Liver (tissue), 9 donors: ENCODE data around the gene CSF2. TPM values are rescaled to one million over a fixed set of nuclear protein-coding genes. Genes with fewer than 3 reads are reported as not detected.

Experiments
- DNase-seq: peaks from one replicate; pipeline ENCODE4 v3.0.0-alpha.2; 2017; ENCODE audit warnings: low spot score
- H3K27ac ChIP-seq, 2 donors: one replicate each; pipeline ENCODE4 v1.7.0; 2013; ENCODE audit warnings: inconsistent platforms in 2 of 2, low read length in 2 of 2, control low read depth in 1 of 2, low read depth in 1 of 2, mild to moderate bottlenecking in 1 of 2
- H3K27me3 ChIP-seq, 4 donors: one replicate each; pipeline versions ENCODE4 v1.6.1 to v1.7.0; 2013; ENCODE audit warnings: low read length in 3 of 4, inconsistent platforms in 1 of 4, mild to moderate bottlenecking in 1 of 4, moderate library complexity in 1 of 4; ENCODE audit not compliant: control insufficient read depth in 4 of 4, insufficient read depth in 4 of 4
- H3K36me3 ChIP-seq, 4 donors: one replicate each; pipeline versions ENCODE4 v1.6.1 to v1.7.0; 2013; ENCODE audit warnings: low read length in 3 of 4, mild to moderate bottlenecking in 3 of 4, low read depth in 1 of 4, moderate library complexity in 1 of 4; ENCODE audit not compliant: control insufficient read depth in 4 of 4, insufficient read depth in 3 of 4
- H3K4me1 ChIP-seq, 4 donors: one replicate each; pipeline versions ENCODE4 v1.6.1 to v1.7.0; 2013; ENCODE audit warnings: low read length in 3 of 4, mild to moderate bottlenecking in 3 of 4, moderate library complexity in 1 of 4; ENCODE audit not compliant: control insufficient read depth in 4 of 4, insufficient read depth in 4 of 4
- H3K4me3 ChIP-seq, 3 donors: one replicate each; pipeline versions ENCODE4 v1.6.1 to v1.7.0; 2013; ENCODE audit warnings: low read length in 3 of 3, control low read depth in 1 of 3, low read depth in 1 of 3, mild to moderate bottlenecking in 1 of 3
- H3K9ac ChIP-seq, 2 donors: one replicate each; pipeline ENCODE4 v1.7.0; 2013; ENCODE audit warnings: low read length in 2 of 2, mild to moderate bottlenecking in 2 of 2, moderate library complexity in 2 of 2, control low read depth in 1 of 2, low read depth in 1 of 2
- H3K9me3 ChIP-seq, 4 donors: one replicate each; pipeline versions ENCODE4 v1.6.1 to v1.7.0; 2013; ENCODE audit warnings: low read length in 3 of 4; ENCODE audit not compliant: control insufficient read depth in 4 of 4
- ATF3 ChIP-seq: IDR thresholded peaks from 2 replicates; pipeline ENCODE4 v1.6.1; 2016; ENCODE audit warnings: antibody characterized with exemption
- CTCF ChIP-seq: fragments of 150-350 bp; IDR thresholded peaks from 2 replicates; pipeline ENCODE4 v1.5.1; 2017; ENCODE audit warnings: improper control_type of control experiment, low read depth, low read length; ENCODE audit not compliant: missing input control
- EGR1 ChIP-seq, 2 donors: IDR thresholded peaks; 2 replicates each; pipeline ENCODE4 v1.6.1; 2016 to 2018; ENCODE audit warnings: antibody characterized with exemption in 2 of 2, low read depth in 2 of 2
- FOXA1 ChIP-seq: IDR thresholded peaks from 2 replicates; pipeline ENCODE4 v1.6.1; 2016; ENCODE audit warnings: antibody characterized with exemption
- FOXA2 ChIP-seq: IDR thresholded peaks from 2 replicates; pipeline ENCODE4 v1.6.1; 2016; ENCODE audit warnings: antibody characterized with exemption
- GABPA ChIP-seq, 2 donors: IDR thresholded peaks in 1 of 2; conservative IDR thresholded peaks in 1 of 2; 2 replicates each; pipeline ENCODE4 v1.6.1; 2016; ENCODE audit warnings: antibody characterized with exemption in 2 of 2, mild to moderate bottlenecking in 1 of 2, moderate library complexity in 1 of 2
- HNF4A ChIP-seq, 2 donors: conservative IDR thresholded peaks; 2 replicates each; pipeline ENCODE4 v1.6.1; 2016; ENCODE audit warnings: antibody characterized with exemption in 2 of 2, mild to moderate bottlenecking in 2 of 2
- HNF4G ChIP-seq: IDR thresholded peaks from 2 replicates; pipeline ENCODE4 v1.6.1; 2016; ENCODE audit warnings: antibody characterized with exemption
- JUND ChIP-seq, 2 donors: IDR thresholded peaks; 2 replicates each; pipeline ENCODE4 v1.6.1; 2016; ENCODE audit warnings: antibody characterized with exemption in 2 of 2
- MAX ChIP-seq: IDR thresholded peaks from 2 replicates; pipeline ENCODE4 v1.6.1; 2016; ENCODE audit warnings: antibody characterized with exemption
- NR2F2 ChIP-seq: IDR thresholded peaks from 2 replicates; pipeline ENCODE4 v1.6.1; 2016; ENCODE audit warnings: antibody characterized with exemption
- RAD21 ChIP-seq, 2 donors: IDR thresholded peaks; 2 replicates each; pipeline ENCODE4 v1.6.1; 2016; ENCODE audit warnings: antibody characterized with exemption in 2 of 2, mild to moderate bottlenecking in 2 of 2
- REST ChIP-seq: IDR thresholded peaks from 2 replicates; pipeline ENCODE4 v1.6.1; 2016; ENCODE audit warnings: antibody characterized with exemption, mild to moderate bottlenecking
- RXRA ChIP-seq, 2 donors: IDR thresholded peaks; 2 replicates each; pipeline ENCODE4 v1.6.1; 2017 to 2018; ENCODE audit warnings: antibody characterized with exemption in 2 of 2, mild to moderate bottlenecking in 1 of 2
- SP1 ChIP-seq: IDR thresholded peaks from 2 replicates; pipeline ENCODE4 v1.6.1; 2018; ENCODE audit warnings: antibody characterized with exemption, mild to moderate bottlenecking
- TAF1 ChIP-seq: conservative IDR thresholded peaks from 2 replicates; pipeline ENCODE4 v1.6.1; 2016; ENCODE audit warnings: antibody characterized with exemption, mild to moderate bottlenecking
- YY1 ChIP-seq: IDR thresholded peaks from 2 replicates; pipeline ENCODE4 v1.6.1; 2016; ENCODE audit warnings: antibody characterized with exemption, mild to moderate bottlenecking
- ZBTB33 ChIP-seq: IDR thresholded peaks from 2 replicates; pipeline ENCODE4 v1.6.1; 2016; ENCODE audit warnings: antibody characterized with exemption
- WGBS: extraction: QIAGEN DNeasy Blood & Tissue Kit; methylation state at CpG from one replicate; pipeline ENCODE4 v1.1.7; 2013; 5-methylcytosine and 5-hydroxymethylcytosine counted together
- polyA plus RNA-seq, 2 donors: library from polyadenylated mRNA; stranded (reverse) in 1 of 2; unstranded in 1 of 2; fragments of 200-250 nt in 1 of 2; fragments of >200 nt in 1 of 2; fragmentation: Nextera tagmentation in 1 of 2; extraction: Ambion mirVana in 1 of 2; gene quantifications; one replicate each; pipeline versions ENCODE4 v1.2.1 to v1.2.3, GENCODE V29; 2013 to 2015
- total RNA-seq, 2 donors: library from RNA; depleted of rRNA; stranded (reverse); fragments of >200 nt; gene quantifications; one replicate each; pipeline ENCODE4 v1.2.3, GENCODE V29; 2014
- donor health status: healthy.
- donor health status: healthy.
- donor health status: healthy.
- donor health status: healthy.
- donor health status: healthy.

The CSF2 gene
- total and polyA plus RNA-seq, 4 donors: not detected

- H3K9ac ChIP-seq: no peak overlapping the region
- H3K27me3 ChIP-seq: no peaks in the 10 kb centered on the region
- no peak for DNase-seq
- TF ChIP-seq FOXA1 (no peak), HNF4G (no peak), JUND (IDR thresholded peaks at IDR 0.05) (no peak), ZBTB33 (no peak), SP1 (no peak), MAX (no peak), YY1 (no peak), NR2F2 (no peak), ATF3 (no peak), HNF4A (conservative IDR thresholded peaks at IDR 0.05) (no peak), CTCF (no peak), RAD21 (IDR thresholded peaks at IDR 0.05) (no peak), REST (no peak), EGR1 (IDR thresholded peaks at IDR 0.05; ENCODE audit: low read depth in 2 of 2) (no peak), GABPA (IDR thresholded peaks at IDR 0.05 in 1 of 2, conservative IDR thresholded peaks at IDR 0.05 in 1 of 2) (no peak), FOXA2 (no peak), RXRA (IDR thresholded peaks at IDR 0.05) (no peak), TAF1 (no peak)
- H3K4me3 ChIP-seq: no peak overlapping the region
- 92% methylated on average over 3 of the region's 3 CpGs for WGBS
- H3K9me3 ChIP-seq: peaks cover 0 to 6% (median 0%) of the 10 kb centered on the region in 4 donors
- H3K36me3 ChIP-seq: no peaks in the 10 kb centered on the region
- no peaks in the 10 kb centered on the region for H3K4me1 ChIP-seq
- H3K27ac ChIP-seq: no peak overlapping the region
Observed at GRCh38 chr5:132112111-132112510, 38.5 kb downstream of the CSF2 start.
